B cell (primary cell): Measurements from ENCODE around the gene STN1. TPM values are rescaled to one million over a fixed set of nuclear protein-coding genes. Genes with fewer than 3 reads are reported as not detected.

Source experiments
- ATAC-seq: fragments of 200-7000 bp; cut with Tn5 transposase; one replicate; pipeline ENCODE4 v1.10.0; 2021; ENCODE audit warnings: low read depth, mild to moderate bottlenecking, moderate number of reproducible peaks, moderate library complexity
- CTCF ChIA-PET: fragments of 350-600 bp; sonication (Branson Sonifier 250); formaldehyde crosslinking; loops from one replicate; lab custom pipeline; 2021; ENCODE audit warnings: antibody characterized with exemption, inconsistent platforms; lab: Charles Lee
- POLR2A ChIA-PET: fragments of 350-600 bp; sonication (Branson Sonifier 250); formaldehyde crosslinking; loops from one replicate; lab custom pipeline; 2021; ENCODE audit warnings: antibody characterized with exemption; lab: Charles Lee
- DNase-seq: peaks from one replicate; pipeline ENCODE4 v3.0.0; 2013
- H2AFZ ChIP-seq: 2 replicates; pipeline ENCODE4 v1.6.1; 2012; ENCODE audit warnings: mild to moderate bottlenecking, low read depth, low read length; ENCODE audit not compliant: insufficient read depth, poor library complexity, severe bottlenecking
- H3K27ac ChIP-seq, 2 donors: 1 replicate in 1 of 2; 2 replicates in 1 of 2; pipeline ENCODE4 v1.5.1; 2012 to 2013; ENCODE audit warnings: low read length in 2 of 2, mild to moderate bottlenecking in 2 of 2, moderate library complexity in 1 of 2
- H3K27me3 ChIP-seq, 4 experiments: fragments of 200-600 bp in 1 of 4; sonication (generic) in 1 of 4; replicated peaks in 1 of 4; 1 replicate in 2 of 4; 2 replicates in 2 of 4; pipeline versions ENCODE4 v1.6.1 to v1.7.0; 2013 to 2016; ENCODE audit warnings: low read length in 3 of 4, mild to moderate bottlenecking in 2 of 4, mixed read lengths in 1 of 4, moderate library complexity in 1 of 4; ENCODE audit not compliant: insufficient read depth in 4 of 4, control insufficient read depth in 3 of 4; ENCODE audit errors: control extremely low read depth in 1 of 4
- H3K36me3 ChIP-seq, 2 experiments: replicated peaks in 1 of 2; 1 replicate in 1 of 2; 2 replicates in 1 of 2; pipeline versions ENCODE4 v1.6.1 to v1.7.1; 2013; ENCODE audit warnings: low read length in 1 of 2; ENCODE audit not compliant: insufficient read depth in 2 of 2, control insufficient read depth in 1 of 2; ENCODE audit errors: control extremely low read depth in 1 of 2, extremely low read depth in 1 of 2
- H3K4me1 ChIP-seq, 2 donors: fragments of 200-600 bp in 1 of 2; sonication (generic) in 1 of 2; 1 replicate in 1 of 2; 2 replicates in 1 of 2; pipeline versions ENCODE4 v1.5.1 to v1.6.1; 2013 to 2017; ENCODE audit warnings: low read length in 2 of 2; ENCODE audit not compliant: control insufficient read depth in 2 of 2, insufficient read depth in 2 of 2
- H3K4me2 ChIP-seq: replicated peaks from 2 replicates; pipeline ENCODE3; 2012; ENCODE audit warnings: mild to moderate bottlenecking, low read depth, low read length; ENCODE audit not compliant: poor library complexity, severe bottlenecking
- H3K4me3 ChIP-seq, 5 experiments: fragments of 200-600 bp in 1 of 5; sonication (generic) in 1 of 5; 1 replicate in 3 of 5; 2 replicates in 2 of 5; pipeline versions ENCODE4 v1.5.1 to v1.7.0; 2011 to 2016; ENCODE audit warnings: low read length in 4 of 5, mild to moderate bottlenecking in 4 of 5, low read depth in 2 of 5, control low read depth in 1 of 5, moderate library complexity in 1 of 5; ENCODE audit not compliant: insufficient read depth in 1 of 5; ENCODE audit errors: control extremely low read depth in 1 of 5, extremely low read depth in 1 of 5
- H3K79me2 ChIP-seq: fragments of 200-600 bp; sonication (generic); one replicate; pipeline ENCODE4 v1.6.0; 2016; ENCODE audit warnings: low read length; ENCODE audit not compliant: control insufficient read depth, insufficient read depth
- H3K9ac ChIP-seq: fragments of 200-600 bp; sonication (generic); 2 replicates; pipeline ENCODE4 v1.6.1; 2017; ENCODE audit warnings: mild to moderate bottlenecking, low read length, moderate library complexity
- H3K9me3 ChIP-seq, 3 donors: one replicate each; pipeline versions ENCODE4 v1.6.1 to v1.7.1; 2013; ENCODE audit warnings: low read length in 2 of 3; ENCODE audit not compliant: control insufficient read depth in 2 of 3, insufficient read depth in 1 of 3; ENCODE audit errors: control extremely low read depth in 1 of 3
- H4K20me1 ChIP-seq: 2 replicates; pipeline ENCODE4 v1.6.0; 2012; ENCODE audit warnings: mild to moderate bottlenecking, low read length; ENCODE audit not compliant: insufficient read depth, control insufficient read depth, poor library complexity, severe bottlenecking
- H3K27ac Mint-ChIP-seq: one replicate; pipeline ENCODE4 v1.8.0; 2021; ENCODE audit warnings: mixed read lengths
- H3K27me3 Mint-ChIP-seq: one replicate; pipeline ENCODE4 v1.8.0; 2021; ENCODE audit warnings: mixed read lengths
- H3K4me1 Mint-ChIP-seq: one replicate; pipeline ENCODE4 v1.8.0; 2021; ENCODE audit warnings: mixed read lengths
- H3K4me3 Mint-ChIP-seq: one replicate; pipeline ENCODE4 v1.8.0; 2021; ENCODE audit warnings: mixed read lengths
- H3K9me3 Mint-ChIP-seq: one replicate; pipeline ENCODE4 v1.8.0; 2022; ENCODE audit warnings: mixed read lengths; ENCODE audit not compliant: insufficient read depth
- EZH2 ChIP-seq: IDR thresholded peaks from 2 replicates; pipeline ENCODE4 v1.6.1; 2012; ENCODE audit warnings: borderline replicate concordance, low read depth, mild to moderate bottlenecking, moderate library complexity, low read length; ENCODE audit not compliant: insufficient read depth, poor library complexity, severe bottlenecking
- WGBS: methylation state at CpG from one replicate; pipeline ENCODE4 v1.1.5; 2013; ENCODE audit warnings: missing lambda C conversion rate; ENCODE audit not compliant: insufficient coverage; 5-methylcytosine and 5-hydroxymethylcytosine counted together
- intact Hi-C: fragments of 100-400 bp; cut with micrococcal nuclease; formaldehyde crosslinking; loops from one replicate; pipeline ENCODE4 v1.10.0; 2022
- polyA plus RNA-seq: library from polyadenylated mRNA; depleted of rRNA; stranded (reverse); fragments of >200 nt; gene quantifications from 2 replicates; pipeline ENCODE4 v1.2.3, GENCODE V29; 2012
- total RNA-seq, 2 donors: library from RNA; stranded (reverse); fragments of 120-200 nt in 1 of 2; gene quantifications; 1 replicate in 1 of 2; 2 replicates in 1 of 2; pipeline versions ENCODE4 v1.2.3 to v1.2.4, GENCODE V29; 2013 to 2022
- TF ChIP-seq, protein P1 (sequence below): fragments of 200-600 bp; IDR thresholded peaks from one replicate; pipeline ENCODE4 v1.8.0; 2022; ENCODE audit warnings: antibody characterized with exemption, mild to moderate bottlenecking

STN1 gene
- total and polyA plus RNA-seq, 2 donors (not counting 1 experiment from before 2014, with no cell fraction given), result 16.3 to 24.5 TPM

DNA sequence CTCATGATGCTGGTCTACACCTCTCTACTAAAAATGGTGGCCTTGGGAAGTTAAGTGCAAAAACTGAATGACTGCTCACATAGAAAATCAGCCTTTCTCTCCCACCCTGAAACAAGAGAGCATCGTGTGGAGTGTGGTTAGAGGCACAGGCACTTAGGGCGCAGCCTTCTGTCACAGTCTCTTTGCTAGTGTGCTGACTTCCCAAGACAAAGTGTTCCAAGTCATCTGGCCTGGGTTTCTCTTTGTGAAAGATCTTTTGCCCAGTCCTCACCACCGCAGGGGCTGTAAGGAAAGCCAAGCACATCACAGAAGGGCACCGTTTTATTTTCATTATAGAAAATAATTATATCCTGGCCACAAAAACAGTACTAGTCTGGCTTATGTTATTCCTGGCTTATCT, 12.5 kb downstream of the STN1 start:
- no peaks in the 10 kb centered on the region for H3K9me3 Mint-ChIP-seq
- intact Hi-C loops, result no loop called here
- Histone ChIP-seq H3K79me2 (peaks cover 8% of the 10 kb centered on the region), H2AFZ (no peak overlapping the region), H3K27me3 (no peaks in the 10 kb centered on the region), H4K20me1 (no peaks in the 10 kb centered on the region), H3K9ac (no peak overlapping the region), H3K4me3 (no peak overlapping the region), H3K4me2 (no peak overlapping the region), H3K27ac (no peak overlapping the region), H3K36me3 (peaks cover 10 to 33% of the 10 kb centered on the region in 2 experiments), H3K9me3 (no peaks in the 10 kb centered on the region), H3K4me1 (peaks cover 17 to 19% of the 10 kb centered on the region in 2 donors)
- H3K27ac Mint-ChIP-seq, result no peak overlapping the region
- 80% methylated on average over 1 of the region's 4 CpGs for WGBS
- H3K4me3 Mint-ChIP-seq, result no peak overlapping the region
- ATAC-seq (no peak), DNase-seq (no peak)
- TF ChIP-seq, protein P1, sequence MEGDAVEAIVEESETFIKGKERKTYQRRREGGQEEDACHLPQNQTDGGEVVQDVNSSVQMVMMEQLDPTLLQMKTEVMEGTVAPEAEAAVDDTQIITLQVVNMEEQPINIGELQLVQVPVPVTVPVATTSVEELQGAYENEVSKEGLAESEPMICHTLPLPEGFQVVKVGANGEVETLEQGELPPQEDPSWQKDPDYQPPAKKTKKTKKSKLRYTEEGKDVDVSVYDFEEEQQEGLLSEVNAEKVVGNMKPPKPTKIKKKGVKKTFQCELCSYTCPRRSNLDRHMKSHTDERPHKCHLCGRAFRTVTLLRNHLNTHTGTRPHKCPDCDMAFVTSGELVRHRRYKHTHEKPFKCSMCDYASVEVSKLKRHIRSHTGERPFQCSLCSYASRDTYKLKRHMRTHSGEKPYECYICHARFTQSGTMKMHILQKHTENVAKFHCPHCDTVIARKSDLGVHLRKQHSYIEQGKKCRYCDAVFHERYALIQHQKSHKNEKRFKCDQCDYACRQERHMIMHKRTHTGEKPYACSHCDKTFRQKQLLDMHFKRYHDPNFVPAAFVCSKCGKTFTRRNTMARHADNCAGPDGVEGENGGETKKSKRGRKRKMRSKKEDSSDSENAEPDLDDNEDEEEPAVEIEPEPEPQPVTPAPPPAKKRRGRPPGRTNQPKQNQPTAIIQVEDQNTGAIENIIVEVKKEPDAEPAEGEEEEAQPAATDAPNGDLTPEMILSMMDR, result no peak
- TF ChIP-seq EZH2, result no peak
- no peaks in the 10 kb centered on the region for H3K27me3 Mint-ChIP-seq
- ChIA-PET POLR2A (no interaction called here), CTCF (interaction anchor here (0.6 kb wide), 1 partner anchor 322 kb away, joined by 3 read pairs; no protein-coding TSS in a partner anchor)
- peaks cover 19% of the 10 kb centered on the region for H3K4me1 Mint-ChIP-seq

DNA sequence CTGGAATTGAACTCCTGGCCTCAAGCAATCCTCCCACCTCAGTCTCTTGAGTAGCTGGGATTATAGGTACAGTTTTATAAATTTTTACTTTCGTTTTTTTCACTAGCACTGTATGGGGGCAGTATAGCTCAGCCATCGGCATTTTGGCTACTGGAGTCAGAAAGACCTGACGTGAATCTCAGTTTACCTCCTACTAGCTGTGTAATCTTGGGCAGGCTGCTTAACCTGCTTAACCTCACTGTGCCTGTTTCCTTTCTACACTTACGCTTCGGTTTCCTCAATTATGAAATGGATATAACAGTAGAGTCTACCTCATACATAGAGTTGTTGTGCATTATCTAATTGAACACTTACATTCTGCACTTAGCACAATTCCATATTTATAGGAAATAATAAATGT, 16.7 kb downstream of the STN1 start:
- H3K79me2 ChIP-seq, result peaks cover 5% of the 10 kb centered on the region
- peak overlapping the region; percentile 9 for H3K4me2 ChIP-seq
- no peak overlapping the region for H3K9ac ChIP-seq
- Mint-ChIP-seq H3K4me1 (no peaks in the 10 kb centered on the region), H3K27ac (no peak overlapping the region), H3K27me3 (no peaks in the 10 kb centered on the region), H3K4me3 (no peak overlapping the region), H3K9me3 (no peaks in the 10 kb centered on the region)
- no peak overlapping the region for H3K27ac ChIP-seq
- POLR2A ChIA-PET, result no interaction called here
- intact Hi-C loops, result loop anchor here (5.0 kb wide), 1 partner anchor 306 kb away; no protein-coding TSS in a partner anchor
- no peak overlapping the region for H2AFZ ChIP-seq
- 20% methylated on average over 1 of the region's 5 CpGs for WGBS
- no peaks in the 10 kb centered on the region for H3K27me3 ChIP-seq
- peaks cover 10 to 69% of the 10 kb centered on the region in 2 experiments for H3K36me3 ChIP-seq
- H3K4me3 ChIP-seq, result no peak overlapping the region
- no peaks in the 10 kb centered on the region for H3K9me3 ChIP-seq
- DNase-seq (no peak), ATAC-seq (no peak)
- CTCF ChIA-PET, result interaction anchor here (1.2 to 2.5 kb wide), 3 partner anchors 11 to 223 kb away, joined by 3 to 9 read pairs (median 8); no protein-coding TSS in a partner anchor
- no peaks in the 10 kb centered on the region for H3K4me1 ChIP-seq
- H4K20me1 ChIP-seq, result no peaks in the 10 kb centered on the region
- TF ChIP-seq EZH2, result no peak
- TF ChIP-seq, protein P1, result no peak
